Neuron (in vitro differentiated cells): ENCODE data around the gene RAET1E.
"Not testable (repeated sequence)": the region's sequence is repeated elsewhere in the genome, so short reads cannot be mapped to it uniquely, and the experiment has no call there.

Source experiments
- H2AFZ ChIP-seq: one replicate; pipeline ENCODE4 v1.6.1; 2013; ENCODE audit warnings: low read depth, mild to moderate bottlenecking, inconsistent platforms, low read length, moderate library complexity
- H3K27me3 ChIP-seq: one replicate; pipeline ENCODE4 v1.6.1; 2013; ENCODE audit warnings: low read length; ENCODE audit not compliant: insufficient read depth
- H3K36me3 ChIP-seq: one replicate; pipeline ENCODE4 v1.6.1; 2013; ENCODE audit warnings: low read length; ENCODE audit not compliant: insufficient read depth
- H3K4me1 ChIP-seq: one replicate; pipeline ENCODE4 v1.6.1; 2013; ENCODE audit warnings: low read length; ENCODE audit not compliant: insufficient read depth
- H3K4me3 ChIP-seq: 2 replicates; pipeline ENCODE4 v1.5.1; 2013; ENCODE audit warnings: mild to moderate bottlenecking, low read length, moderate library complexity
- H3K9me3 ChIP-seq: one replicate; pipeline ENCODE4 v1.6.1; 2013; ENCODE audit warnings: low read length

The RAET1E gene

DNA sequence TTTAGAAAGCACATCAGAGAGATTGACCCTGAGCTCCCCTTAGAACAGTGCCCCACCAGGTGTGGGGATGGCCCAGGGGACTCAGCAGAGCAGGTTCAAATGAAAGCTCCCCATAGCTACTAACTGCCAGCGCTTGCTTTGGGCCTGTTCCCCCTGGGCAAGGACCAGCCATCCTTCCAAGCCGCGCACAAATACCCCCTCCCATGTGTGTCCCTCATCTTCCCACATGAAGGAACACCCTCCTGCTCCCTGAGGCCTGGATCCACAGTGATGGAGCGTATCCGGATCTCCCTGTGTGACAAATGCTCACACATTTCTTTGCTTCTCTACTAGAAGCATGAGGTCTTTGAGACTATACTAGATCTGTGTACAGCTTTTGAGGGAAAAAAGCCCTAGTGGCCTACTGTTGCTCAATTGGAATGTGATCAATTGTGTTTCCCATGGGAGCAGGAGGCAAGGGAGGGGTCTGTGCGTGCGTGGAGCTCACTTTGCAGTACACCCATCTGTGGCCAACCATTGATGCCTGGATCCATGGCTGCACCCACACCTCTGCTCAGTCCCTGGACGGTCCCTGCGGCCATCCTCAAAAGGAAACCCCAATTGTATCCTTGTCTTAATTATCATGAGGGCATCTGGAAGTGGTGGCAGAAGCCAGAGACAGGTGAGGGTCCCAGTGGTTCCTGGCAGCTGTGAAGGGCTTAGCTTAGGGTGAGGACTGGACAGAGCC is 26.5 kb upstream of the RAET1E start:
- H3K9me3 ChIP-seq = peaks cover 5% of the 10 kb centered on the region
- H3K27me3 ChIP-seq = peaks cover 47% of the 10 kb centered on the region
- peaks cover 16% of the 10 kb centered on the region for H3K4me1 ChIP-seq
- no peak overlapping the region for H2AFZ ChIP-seq
- no peak overlapping the region for H3K4me3 ChIP-seq
- no peaks in the 10 kb centered on the region for H3K36me3 ChIP-seq

DNA sequence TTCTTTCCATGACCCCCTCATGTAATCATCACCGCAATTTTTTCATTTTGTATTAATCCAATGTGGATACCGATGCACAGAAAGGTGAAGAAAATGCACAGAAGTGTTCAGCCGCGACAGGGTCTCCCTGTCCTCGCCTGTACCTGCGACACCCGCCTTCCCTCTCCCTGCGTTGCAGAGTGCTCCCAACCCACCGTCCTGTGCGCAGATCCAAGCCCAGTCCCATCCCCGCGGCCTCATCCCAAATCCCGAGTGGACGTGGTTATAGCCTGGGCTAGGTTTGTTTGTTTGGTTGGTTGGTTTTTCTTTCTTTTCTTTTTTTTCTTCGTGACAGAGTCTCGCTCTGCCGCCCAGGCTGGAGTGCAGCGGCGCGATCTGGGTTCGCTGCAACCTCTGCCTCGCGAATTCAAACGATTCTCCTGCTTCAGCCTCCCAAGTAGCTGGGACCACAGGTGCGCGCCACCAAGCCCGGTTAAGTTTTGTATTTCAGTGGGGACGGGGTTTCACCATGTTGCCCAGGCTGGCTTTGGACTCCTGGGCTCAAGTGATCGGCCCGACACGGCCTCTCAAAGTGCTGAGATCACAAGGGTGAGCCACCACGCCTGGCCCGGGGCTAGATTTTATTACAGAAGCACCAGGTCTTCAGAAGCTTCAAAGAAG is 25.5 kb upstream of the RAET1E start:
- Histone ChIP-seq H3K27me3 (peaks cover 42% of the 10 kb centered on the region), H3K4me3 (peak overlapping the region; percentile 60), H3K36me3 (no peaks in the 10 kb centered on the region), H3K4me1 (peaks cover 16% of the 10 kb centered on the region), H2AFZ (peak overlapping the region; percentile 83), H3K9me3 (peaks cover 5% of the 10 kb centered on the region)

DNA sequence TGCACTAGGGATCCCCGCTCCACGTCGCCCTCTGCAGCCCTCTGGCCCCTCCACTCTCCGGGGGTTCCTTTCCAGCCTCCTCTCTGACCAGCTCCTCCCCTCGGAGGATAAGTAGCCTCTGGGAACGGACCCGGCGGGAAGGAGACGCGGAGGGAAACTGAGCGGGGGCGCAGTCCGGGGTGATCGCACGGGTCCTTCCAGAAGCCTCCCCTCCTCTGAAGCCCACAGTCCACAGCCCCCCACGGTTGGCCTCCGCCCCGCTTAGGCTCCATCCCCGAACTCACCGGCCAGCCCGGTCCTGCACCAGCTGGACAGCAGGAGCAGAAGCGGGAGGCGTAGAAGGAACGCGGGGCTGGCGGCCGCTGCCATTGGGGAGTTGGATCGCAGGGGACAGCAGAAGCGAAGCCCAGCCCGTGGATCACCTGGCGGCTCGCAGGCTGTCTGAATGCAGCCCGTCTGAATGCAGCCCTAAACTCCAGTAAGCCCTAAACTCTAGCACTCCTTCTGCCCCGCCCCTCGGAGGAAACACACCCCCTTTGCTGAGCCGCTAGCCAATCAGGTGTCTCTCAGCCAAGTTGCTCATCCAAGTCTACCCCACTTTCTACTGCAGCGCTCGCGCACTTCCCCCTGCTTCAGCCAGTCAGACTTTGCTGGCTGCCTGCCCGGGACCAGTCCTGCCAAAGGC is 24.9 kb upstream of the RAET1E start, which contains the start of gene RAET1G:
Gene RAET1G (minus strand): TSS at position 480 of the 685 bp plus-strand sequence. CDS start 111 bp downstream, at position 369.
- Histone ChIP-seq H3K9me3 (peaks cover 5% of the 10 kb centered on the region), H3K27me3 (peaks cover 46% of the 10 kb centered on the region)

DNA sequence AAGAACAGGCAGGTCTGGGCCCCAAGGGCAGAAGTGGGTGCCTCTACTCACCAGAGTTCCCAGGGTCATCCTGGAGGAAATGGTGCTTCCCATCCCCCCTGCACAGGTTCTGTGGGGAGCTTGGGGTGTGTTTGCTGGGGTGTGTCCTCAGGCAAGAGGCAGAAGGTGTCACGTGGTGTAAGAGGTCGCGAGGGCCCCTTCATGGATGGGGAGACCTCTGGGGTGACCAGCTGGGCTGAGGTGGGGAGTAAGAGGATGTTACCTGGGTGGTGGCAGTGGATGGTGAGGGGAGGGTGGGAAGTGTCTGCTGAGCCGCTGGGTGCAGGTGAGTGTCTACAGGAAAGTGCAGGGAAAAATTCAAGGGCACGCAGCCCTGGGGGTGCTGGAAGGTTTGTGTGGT is 24.2 kb upstream of the RAET1E start:
- Histone ChIP-seq H3K4me1 (peaks cover 16% of the 10 kb centered on the region), H3K27me3 (peaks cover 46% of the 10 kb centered on the region)
- not testable (repeated sequence) for H3K4me3 ChIP-seq, H3K36me3 ChIP-seq, H2AFZ ChIP-seq, H3K9me3 ChIP-seq

More for the DNA sequence above, 24.9 kb upstream of the RAET1E start, which contains the start of gene RAET1G:
- H2AFZ ChIP-seq = peak within 1 kb of the TSS; percentile 83
- H3K4me3 ChIP-seq = peak within 1 kb of the TSS; percentile 60
- H3K36me3 ChIP-seq = no peaks in the 10 kb centered on the region
- H3K4me1 ChIP-seq = peaks cover 16% of the 10 kb centered on the region

DNA sequence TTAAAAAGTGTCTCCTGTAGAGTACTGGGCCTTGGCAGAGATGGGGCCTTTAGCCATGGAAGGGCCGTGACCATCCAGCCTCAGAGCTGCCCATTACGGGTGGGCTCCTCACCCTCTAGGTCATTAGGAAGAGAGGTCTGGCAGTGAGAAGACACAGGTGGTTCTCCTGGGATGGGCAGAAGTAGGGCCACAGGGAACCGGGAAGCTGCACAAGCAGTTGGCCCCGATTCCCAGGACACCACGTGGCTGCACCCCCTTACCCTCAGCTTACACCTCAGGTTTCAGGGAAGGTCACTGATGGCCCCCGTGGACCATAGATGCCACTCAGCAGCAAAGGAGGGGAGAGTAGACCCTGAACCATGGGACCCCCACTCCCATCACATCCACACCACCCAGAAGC is 23.4 kb upstream of the RAET1E start:
- Histone ChIP-seq H3K4me3 (no peak overlapping the region), H3K4me1 (peaks cover 16% of the 10 kb centered on the region), H3K36me3 (no peaks in the 10 kb centered on the region), H2AFZ (no peak overlapping the region), H3K9me3 (peaks cover 5% of the 10 kb centered on the region), H3K27me3 (peaks cover 46% of the 10 kb centered on the region)

DNA sequence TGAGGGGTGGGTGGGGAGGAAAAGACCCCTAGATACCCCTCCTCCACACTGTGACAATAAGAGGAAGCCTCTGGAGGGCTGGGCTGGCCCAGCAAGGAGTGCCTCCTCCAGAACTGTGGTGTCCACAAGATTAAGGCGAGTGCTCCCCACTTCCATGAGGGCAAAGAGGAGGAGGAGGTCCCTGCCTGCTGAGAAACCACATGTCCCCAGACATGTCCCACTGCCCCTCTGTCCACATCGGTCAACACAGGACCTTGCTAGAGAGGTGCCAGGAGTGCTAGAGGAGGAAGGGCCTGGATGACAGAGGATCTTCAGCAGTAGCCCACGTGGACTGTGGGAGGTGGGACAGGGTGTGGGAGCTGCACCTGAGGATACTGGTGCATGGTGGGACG is 21.9 kb upstream of the RAET1E start:
- Histone ChIP-seq H3K27me3 (peaks cover 37% of the 10 kb centered on the region), H3K9me3 (peaks cover 5% of the 10 kb centered on the region), H3K4me1 (peaks cover 8% of the 10 kb centered on the region), H3K4me3 (no peak overlapping the region), H2AFZ (no peak overlapping the region), H3K36me3 (no peaks in the 10 kb centered on the region)

DNA sequence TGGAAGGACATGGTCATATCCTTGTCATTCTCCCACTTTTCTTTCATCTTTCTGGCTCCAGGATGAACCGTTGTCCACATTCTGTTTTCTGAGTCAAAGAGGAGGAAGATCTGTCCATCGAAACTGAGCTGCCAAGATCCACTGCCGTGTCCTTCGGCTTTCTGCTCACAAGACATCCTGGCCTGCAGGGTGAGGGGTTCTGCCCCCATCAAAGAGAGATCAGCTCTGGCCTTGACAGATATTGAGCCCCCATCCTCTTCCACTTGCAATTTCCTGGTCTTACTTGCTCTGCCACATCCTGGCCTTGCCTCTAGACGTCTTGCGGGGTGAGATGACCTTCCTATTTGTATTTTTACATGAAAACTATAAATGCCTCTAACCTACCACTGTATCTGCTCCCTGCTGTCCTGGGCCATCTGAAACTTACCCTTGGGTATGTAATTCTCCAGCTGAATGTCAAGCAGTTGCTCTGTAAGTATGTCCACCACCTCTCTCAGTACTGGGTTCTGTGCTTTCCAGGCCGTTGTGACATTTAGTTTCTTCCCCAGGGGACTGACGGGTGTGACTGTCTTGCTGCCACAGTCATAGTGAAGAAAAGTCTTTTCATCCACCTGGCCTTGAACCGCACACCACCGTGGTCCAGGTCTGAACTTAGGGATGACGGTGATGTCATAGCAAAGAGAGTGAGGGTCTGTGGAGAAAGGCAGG is 21.4 kb upstream of the RAET1E start:
- H3K36me3 ChIP-seq, H3K4me1 ChIP-seq, H3K9me3 ChIP-seq, H3K4me3 ChIP-seq, H2AFZ ChIP-seq: not testable (repeated sequence)
- peaks cover 32% of the 10 kb centered on the region for H3K27me3 ChIP-seq

DNA sequence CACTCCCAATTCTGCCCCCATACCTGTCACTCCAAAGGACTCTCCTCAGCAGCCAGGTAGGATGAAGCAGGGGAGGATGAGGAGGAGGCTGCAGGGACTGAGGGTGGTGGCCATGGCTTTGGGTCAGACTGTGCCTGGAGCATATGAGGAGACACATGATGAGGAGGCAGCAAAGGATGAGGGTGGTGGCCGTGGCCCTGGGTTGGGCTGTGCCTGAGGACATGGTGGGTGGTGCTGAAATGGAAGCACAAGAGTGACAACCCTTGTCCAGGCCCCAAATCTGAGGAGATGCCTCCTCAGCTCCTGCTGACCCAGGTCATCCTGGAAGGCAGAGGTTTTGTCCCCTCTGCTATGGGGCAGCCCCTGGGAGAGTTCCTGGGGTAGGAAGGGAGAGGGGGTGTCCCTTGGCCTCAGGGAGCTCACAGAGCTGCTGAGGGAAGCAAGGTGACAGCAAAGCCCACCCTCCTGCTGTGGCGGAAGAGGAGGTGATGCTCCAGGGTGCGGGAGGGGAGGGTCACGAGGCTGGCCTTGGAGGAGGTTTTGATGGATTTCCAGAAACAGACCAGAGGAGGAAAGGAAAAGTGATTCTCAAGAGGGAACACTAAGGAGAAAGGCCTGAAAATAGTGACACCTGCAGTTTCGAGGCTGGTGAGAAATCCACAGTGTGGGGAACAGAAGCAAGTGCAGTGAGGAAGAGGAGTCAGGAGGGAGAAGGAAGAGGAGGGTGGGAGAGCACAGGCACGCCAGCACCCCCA is 20.4 kb upstream of the RAET1E start:
- no peak overlapping the region for H2AFZ ChIP-seq
- H3K27me3 ChIP-seq = peaks cover 28% of the 10 kb centered on the region
- peaks cover 8% of the 10 kb centered on the region for H3K4me1 ChIP-seq
- H3K9me3 ChIP-seq = peaks cover 2% of the 10 kb centered on the region
- no peaks in the 10 kb centered on the region for H3K36me3 ChIP-seq
- no peak overlapping the region for H3K4me3 ChIP-seq

DNA sequence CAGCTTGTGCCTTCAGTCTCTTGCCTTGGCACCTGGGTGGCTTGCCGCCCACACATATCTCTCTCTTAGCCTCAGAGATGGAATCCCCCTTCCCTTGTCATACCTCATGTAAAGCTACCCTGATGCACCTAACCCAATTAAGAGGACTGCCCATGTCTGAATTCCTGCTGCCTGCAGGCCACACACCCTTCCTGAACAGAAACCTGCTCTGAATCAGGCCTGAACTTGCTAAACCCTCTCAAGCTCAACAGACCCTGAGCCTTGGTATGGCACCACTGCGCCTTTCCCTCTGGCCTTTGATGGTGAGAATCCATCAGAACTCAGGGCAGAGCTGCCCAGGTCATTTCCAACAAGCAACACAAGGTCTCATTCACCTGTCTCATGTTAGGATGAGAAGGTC is 19.8 kb upstream of the RAET1E start:
- H3K36me3 ChIP-seq = no peaks in the 10 kb centered on the region
- peaks cover 2% of the 10 kb centered on the region for H3K9me3 ChIP-seq
- peaks cover 28% of the 10 kb centered on the region for H3K27me3 ChIP-seq
- no peak overlapping the region for H3K4me3 ChIP-seq
- H2AFZ ChIP-seq = no peak overlapping the region
- H3K4me1 ChIP-seq = peaks cover 3% of the 10 kb centered on the region

DNA sequence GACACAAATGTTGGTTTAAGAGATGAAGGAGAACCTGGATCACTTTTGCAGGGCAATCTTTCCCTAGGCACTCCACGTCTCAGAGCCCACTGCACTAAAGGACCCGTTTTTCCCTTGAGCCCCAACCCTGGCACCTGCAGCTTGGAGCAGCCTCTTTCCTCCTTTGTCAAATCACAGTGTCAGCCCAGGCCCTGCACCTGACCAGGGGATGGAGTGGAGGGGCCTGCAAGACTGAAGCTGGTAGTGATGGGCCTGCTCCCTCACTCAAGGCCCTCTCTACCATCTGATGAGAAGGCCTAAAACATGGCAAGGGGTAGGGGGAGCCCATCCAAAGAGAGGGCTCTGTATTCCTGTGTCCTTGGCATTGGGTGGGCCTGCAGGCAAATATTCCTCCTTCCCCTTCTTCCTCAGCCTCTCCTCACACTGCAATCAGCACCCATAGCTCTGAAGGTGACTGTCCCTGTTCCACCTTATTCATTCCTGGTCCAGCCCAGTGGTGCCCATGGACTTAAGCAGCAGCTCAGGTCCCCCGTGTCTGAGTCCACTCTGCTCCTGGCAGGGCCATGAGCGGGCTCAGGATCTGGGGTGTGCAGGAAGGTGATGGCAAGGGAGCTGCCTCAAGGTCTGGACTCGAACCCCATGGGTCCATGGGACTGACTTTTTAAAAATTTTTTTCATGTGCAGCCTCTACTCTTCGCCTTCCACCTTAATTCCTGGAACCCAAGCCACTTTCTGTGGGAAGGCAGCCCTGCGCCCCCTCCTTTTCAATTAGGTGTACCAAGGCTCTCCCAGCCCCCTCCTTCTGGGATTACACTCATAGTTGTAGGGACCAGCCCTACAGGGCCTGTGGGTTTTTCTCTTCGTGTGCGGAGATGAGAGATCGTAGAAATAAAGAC is 18.3 kb upstream of the RAET1E start:
- no peak overlapping the region for H3K4me3 ChIP-seq
- peaks cover 2% of the 10 kb centered on the region for H3K9me3 ChIP-seq
- H3K4me1 ChIP-seq = no peaks in the 10 kb centered on the region
- peaks cover 15% of the 10 kb centered on the region for H3K27me3 ChIP-seq
- H3K36me3 ChIP-seq = no peaks in the 10 kb centered on the region
- no peak overlapping the region for H2AFZ ChIP-seq

DNA sequence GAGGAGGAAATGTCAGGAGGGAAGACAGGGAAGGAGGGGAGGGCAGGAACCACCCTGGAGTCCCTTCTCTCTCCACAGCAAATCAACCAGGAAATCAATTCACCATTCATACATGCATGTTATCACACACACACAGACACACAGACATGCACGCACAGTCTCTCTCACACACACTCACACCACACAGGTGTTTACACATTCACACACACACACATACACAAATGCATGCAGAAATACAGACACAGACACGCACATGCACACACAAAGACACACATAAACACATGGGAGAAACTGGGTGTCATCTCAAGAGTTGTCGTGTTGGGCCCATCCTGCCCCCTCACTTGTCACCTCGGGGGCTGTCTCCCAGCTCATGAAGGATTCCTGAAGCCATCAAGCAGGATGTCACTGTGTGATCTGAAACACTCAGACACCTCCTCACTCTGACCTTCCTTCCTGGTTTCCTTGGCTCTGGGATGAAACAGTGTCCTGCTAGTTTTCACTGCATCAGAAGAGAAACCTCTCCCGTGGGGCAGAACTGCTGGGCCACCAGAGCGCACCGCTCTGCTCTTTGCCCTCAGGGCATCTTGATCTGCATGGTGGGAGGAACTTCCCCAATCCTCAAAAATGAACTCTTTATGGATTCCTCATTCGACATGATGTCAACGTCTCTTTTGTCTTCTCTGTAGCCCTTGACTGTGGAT is 15.8 kb upstream of the RAET1E start:
- peaks cover 4% of the 10 kb centered on the region for H3K9me3 ChIP-seq
- no peak overlapping the region for H2AFZ ChIP-seq
- H3K36me3 ChIP-seq = no peaks in the 10 kb centered on the region
- H3K27me3 ChIP-seq = peaks cover 4% of the 10 kb centered on the region
- no peak overlapping the region for H3K4me3 ChIP-seq
- H3K4me1 ChIP-seq = no peaks in the 10 kb centered on the region
